ENCODE results near the gene NDUFC2. TPM values are rescaled to one million over a fixed set of nuclear protein-coding genes. Genes with fewer than 3 reads are reported as not detected.

The NDUFC2 gene
- total and polyA plus RNA-seq, 2 donors (not counting 1 experiment from before 2014, with no cell fraction given): 49.0 to 65.0 TPM

DNA sequence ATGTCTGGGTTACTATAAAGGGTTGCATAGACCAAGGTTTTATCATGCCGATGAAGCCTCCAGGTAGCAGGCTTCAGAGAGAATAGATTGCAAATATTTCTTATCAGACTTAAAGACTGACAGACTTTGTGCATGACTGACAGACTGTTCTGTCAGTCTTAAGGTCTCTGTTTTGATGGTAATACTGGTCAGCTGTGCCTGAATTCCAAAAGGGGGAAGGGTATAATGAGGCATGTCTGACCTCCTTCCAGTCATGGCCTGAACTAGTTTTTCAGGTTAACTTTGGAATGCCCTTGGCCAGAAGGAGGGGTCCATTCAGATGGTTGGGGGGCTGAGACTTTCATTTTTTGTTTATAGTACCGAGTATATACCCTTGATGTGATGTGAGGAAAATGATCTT is 51.9 kb downstream of the NDUFC2 start:
- CTCF ChIA-PET: no interaction called here

DNA sequence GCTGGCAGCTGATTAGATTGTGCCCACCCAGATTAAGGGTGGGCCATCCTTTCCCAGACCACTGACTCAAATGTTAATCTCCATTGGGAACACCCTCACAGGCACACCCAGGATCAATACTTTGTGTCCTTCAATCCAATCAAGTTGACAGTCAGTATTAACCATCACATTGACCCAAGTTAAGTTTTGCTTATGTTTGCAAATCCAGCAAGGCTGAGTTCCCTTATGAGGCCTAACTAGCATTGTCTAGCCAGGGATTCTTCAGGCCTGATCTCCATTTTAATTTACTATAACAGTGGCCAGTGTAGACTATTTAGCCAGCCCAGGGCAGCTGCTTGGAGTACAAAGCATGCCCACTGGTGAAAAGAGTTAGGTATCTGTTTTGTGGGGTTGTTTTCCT is 54.3 kb downstream of the NDUFC2 start:
- Histone ChIP-seq H3K36me3 (replicated peaks in 1 of 2; ENCODE audit: control extremely low read depth in 1 of 2, control insufficient read depth in 1 of 2, extremely low read depth in 1 of 2, insufficient read depth in 2 of 2, low read length in 1 of 2) (no peaks in the 10 kb centered on the region), H4K20me1 (ENCODE audit: control insufficient read depth, insufficient read depth, low read length, poor library complexity, severe bottlenecking) (no peaks in the 10 kb centered on the region), H3K4me2 (replicated peaks; ENCODE audit: low read depth, low read length, poor library complexity, severe bottlenecking) (no peak overlapping the region), H3K27me3 (replicated peaks in 1 of 4; ENCODE audit: control extremely low read depth in 1 of 4, control insufficient read depth in 3 of 4, insufficient read depth in 4 of 4, low read length in 3 of 4) (peaks cover 0 to 20% (median 4%) of the 10 kb centered on the region in 4 experiments), H3K4me3 (ENCODE audit: control extremely low read depth in 1 of 5, extremely low read depth in 1 of 5, insufficient read depth in 1 of 5, low read depth in 2 of 5, low read length in 4 of 5) (no peak overlapping the region), H3K4me1 (ENCODE audit: control insufficient read depth in 2 of 2, insufficient read depth in 2 of 2, low read length in 2 of 2) (peaks cover 3 to 7% of the 10 kb centered on the region in 2 donors), H3K79me2 (ENCODE audit: control insufficient read depth, insufficient read depth, low read length) (no peaks in the 10 kb centered on the region), H3K9ac (ENCODE audit: low read length) (no peak overlapping the region), H3K27ac (ENCODE audit: low read length in 2 of 2) (no peak overlapping the region), H3K9me3 (ENCODE audit: control extremely low read depth in 1 of 3, control insufficient read depth in 2 of 3, insufficient read depth in 1 of 3, low read length in 2 of 3) (peaks cover 0 to 7% (median 0%) of the 10 kb centered on the region in 3 donors), H2AFZ (ENCODE audit: insufficient read depth, low read depth, low read length, poor library complexity, severe bottlenecking) (no peak overlapping the region)
- TF ChIP-seq, protein P1, sequence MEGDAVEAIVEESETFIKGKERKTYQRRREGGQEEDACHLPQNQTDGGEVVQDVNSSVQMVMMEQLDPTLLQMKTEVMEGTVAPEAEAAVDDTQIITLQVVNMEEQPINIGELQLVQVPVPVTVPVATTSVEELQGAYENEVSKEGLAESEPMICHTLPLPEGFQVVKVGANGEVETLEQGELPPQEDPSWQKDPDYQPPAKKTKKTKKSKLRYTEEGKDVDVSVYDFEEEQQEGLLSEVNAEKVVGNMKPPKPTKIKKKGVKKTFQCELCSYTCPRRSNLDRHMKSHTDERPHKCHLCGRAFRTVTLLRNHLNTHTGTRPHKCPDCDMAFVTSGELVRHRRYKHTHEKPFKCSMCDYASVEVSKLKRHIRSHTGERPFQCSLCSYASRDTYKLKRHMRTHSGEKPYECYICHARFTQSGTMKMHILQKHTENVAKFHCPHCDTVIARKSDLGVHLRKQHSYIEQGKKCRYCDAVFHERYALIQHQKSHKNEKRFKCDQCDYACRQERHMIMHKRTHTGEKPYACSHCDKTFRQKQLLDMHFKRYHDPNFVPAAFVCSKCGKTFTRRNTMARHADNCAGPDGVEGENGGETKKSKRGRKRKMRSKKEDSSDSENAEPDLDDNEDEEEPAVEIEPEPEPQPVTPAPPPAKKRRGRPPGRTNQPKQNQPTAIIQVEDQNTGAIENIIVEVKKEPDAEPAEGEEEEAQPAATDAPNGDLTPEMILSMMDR (IDR thresholded peaks at IDR 0.05): no peak
- no peak for TF ChIP-seq EZH2 (IDR thresholded peaks at IDR 0.05; ENCODE audit: borderline replicate concordance, insufficient read depth, low read depth, low read length, poor library complexity, severe bottlenecking)
- Mint-ChIP-seq H3K4me1 (peaks cover 2% of the 10 kb centered on the region), H3K27ac (no peak overlapping the region), H3K27me3 (peaks cover 21% of the 10 kb centered on the region), H3K9me3 (ENCODE audit: insufficient read depth) (peaks cover 5% of the 10 kb centered on the region), H3K4me3 (no peak overlapping the region)
- intact Hi-C loops (cut with micrococcal nuclease): no loop called here
- ChIA-PET CTCF (interaction anchor here (0.5 kb wide), 1 partner anchor 263 kb away, joined by 4 read pairs; no protein-coding TSS in a partner anchor), POLR2A (no interaction called here)
- ATAC-seq (ENCODE audit: low read depth): no peak
- DNase-seq: no peak

More for the DNA sequence above, 51.9 kb downstream of the NDUFC2 start:
- Mint-ChIP-seq H3K9me3 (ENCODE audit: insufficient read depth) (peaks cover 5% of the 10 kb centered on the region), H3K27ac (no peak overlapping the region), H3K4me3 (no peak overlapping the region), H3K27me3 (peaks cover 8% of the 10 kb centered on the region), H3K4me1 (peaks cover 1% of the 10 kb centered on the region)
- Histone ChIP-seq H3K79me2 (ENCODE audit: control insufficient read depth, insufficient read depth, low read length) (no peaks in the 10 kb centered on the region), H3K27me3 (replicated peaks in 1 of 4; ENCODE audit: control extremely low read depth in 1 of 4, control insufficient read depth in 3 of 4, insufficient read depth in 4 of 4, low read length in 3 of 4) (peaks cover 0 to 7% (median 3%) of the 10 kb centered on the region in 4 experiments), H4K20me1 (ENCODE audit: control insufficient read depth, insufficient read depth, low read length, poor library complexity, severe bottlenecking) (no peaks in the 10 kb centered on the region), H3K9me3 (ENCODE audit: control extremely low read depth in 1 of 3, control insufficient read depth in 2 of 3, insufficient read depth in 1 of 3, low read length in 2 of 3) (peaks cover 0 to 7% (median 0%) of the 10 kb centered on the region in 3 donors), H3K4me1 (ENCODE audit: control insufficient read depth in 2 of 2, insufficient read depth in 2 of 2, low read length in 2 of 2) (peaks cover 3 to 4% of the 10 kb centered on the region in 2 donors), H2AFZ (ENCODE audit: insufficient read depth, low read depth, low read length, poor library complexity, severe bottlenecking) (no peak overlapping the region), H3K4me2 (replicated peaks; ENCODE audit: low read depth, low read length, poor library complexity, severe bottlenecking) (no peak overlapping the region), H3K9ac (ENCODE audit: low read length) (no peak overlapping the region), H3K36me3 (replicated peaks in 1 of 2; ENCODE audit: control extremely low read depth in 1 of 2, control insufficient read depth in 1 of 2, extremely low read depth in 1 of 2, insufficient read depth in 2 of 2, low read length in 1 of 2) (no peaks in the 10 kb centered on the region), H3K27ac (ENCODE audit: low read length in 2 of 2) (no peak overlapping the region), H3K4me3 (ENCODE audit: control extremely low read depth in 1 of 5, extremely low read depth in 1 of 5, insufficient read depth in 1 of 5, low read depth in 2 of 5, low read length in 4 of 5) (no peak overlapping the region)
- TF ChIP-seq, protein P1 (IDR thresholded peaks at IDR 0.05): no peak
- no peak for TF ChIP-seq EZH2 (IDR thresholded peaks at IDR 0.05; ENCODE audit: borderline replicate concordance, insufficient read depth, low read depth, low read length, poor library complexity, severe bottlenecking)
- ATAC-seq (ENCODE audit: low read depth) (no peak), DNase-seq (no peak)
- intact Hi-C loops (cut with micrococcal nuclease): no loop called here
- 100% methylated on average over 1 of the region's 2 CpGs for WGBS (ENCODE audit: insufficient coverage)
- POLR2A ChIA-PET: no interaction called here

Measured in B cell (primary cell).